GF-D8 (cell line): Measurements from ENCODE around the gene DDX47.
A peak's percentile ranks its signal among the peaks of the same experiment; 100 is the strongest.
"Not testable (repeated sequence)": the region's sequence is repeated elsewhere in the genome, so short reads cannot be mapped to it uniquely, and the experiment has no call there.

Source experiments
- DNase-seq: peaks from one replicate; lab custom pipeline; 2025; lab: John Stamatoyannopoulos, UW

Gene DDX47

GRCh38 chr12:12797794-12798152 lies 15.4 kb upstream of the DDX47 start:
- no peak for DNase-seq

GRCh38 chr12:12798480-12798879 lies 14.7 kb upstream of the DDX47 start:
- DNase-seq = no peak

GRCh38 chr12:12799163-12799920 lies 13.8 kb upstream of the DDX47 start:
- DNase-seq = no peak

- no peak for DNase-seq
These were observed 12.6 kb upstream of the DDX47 start for GRCh38 chr12:12800406-12801180.

GRCh38 chr12:12801656-12802055 lies 11.5 kb upstream of the DDX47 start:
- not testable (repeated sequence) for DNase-seq

- DNase-seq = no peak
These were observed 10.0 kb upstream of the DDX47 start for GRCh38 chr12:12803186-12803585.

GRCh38 chr12:12804011-12804410 lies 9.1 kb upstream of the DDX47 start:
- no peak for DNase-seq

- no peak for DNase-seq
These were observed 8.7 kb upstream of the DDX47 start for GRCh38 chr12:12804432-12804886.

- DNase-seq = no peak
These were observed 6.2 kb upstream of the DDX47 start for GRCh38 chr12:12806784-12807516.

GRCh38 chr12:12807517-12807903 lies 5.6 kb upstream of the DDX47 start:
- not testable (repeated sequence) for DNase-seq

GRCh38 chr12:12807970-12808702 lies 5.0 kb upstream of the DDX47 start:
- DNase-seq = peak; percentile 2

- no peak for DNase-seq
These were observed 2.6 kb upstream of the DDX47 start for GRCh38 chr12:12810553-12811021.

GRCh38 chr12:12811343-12811742 lies 1.8 kb upstream of the DDX47 start:
- DNase-seq = no peak

- no peak for DNase-seq
These were observed 972 bp upstream of the DDX47 start for GRCh38 chr12:12812174-12812573.

GRCh38 chr12:12812618-12813119 lies 477 bp upstream of the DDX47 start:
- DNase-seq = no peak

GRCh38 chr12:12817616-12818015 lies 4.5 kb downstream of the DDX47 start:
- DNase-seq = no peak

GRCh38 chr12:12818701-12819100 lies 5.6 kb downstream of the DDX47 start:
- no peak for DNase-seq

GRCh38 chr12:12819221-12819620 lies 6.1 kb downstream of the DDX47 start:
- DNase-seq = no peak

GRCh38 chr12:12819752-12820311 lies 6.7 kb downstream of the DDX47 start:
- DNase-seq = no peak

GRCh38 chr12:12820376-12820775 lies 7.2 kb downstream of the DDX47 start:
- not testable (repeated sequence) for DNase-seq

- DNase-seq = no peak
These were observed 8.8 kb downstream of the DDX47 start for GRCh38 chr12:12821975-12822374.
